Smooth muscle cell (in vitro differentiated cells): ENCODE results near the gene VILL. TPM values are rescaled to one million over a fixed set of nuclear protein-coding genes. Genes with fewer than 3 reads are reported as not detected.
"Not testable (repeated sequence)": the region's sequence is repeated elsewhere in the genome, so short reads cannot be mapped to it uniquely, and the experiment has no call there.

ENCODE experiments used
- DNase-seq: peaks from one replicate; lab custom pipeline; 2025; ENCODE audit not compliant: unreplicated experiment; lab: John Stamatoyannopoulos, UW
- H2AFZ ChIP-seq: fragments of 200-600 bp; sonication (generic); 2 replicates; pipeline ENCODE4 v1.6.0; 2016; ENCODE audit warnings: antibody characterized with exemption, low read depth, mild to moderate bottlenecking
- H3F3A ChIP-seq: fragments of 200-600 bp; sonication (generic); 2 replicates; pipeline ENCODE4 v1.6.0; 2017; ENCODE audit warnings: antibody characterized with exemption, low read depth
- H3K27ac ChIP-seq: fragments of 200-600 bp; sonication (generic); 2 replicates; pipeline ENCODE4 v1.5.1; 2016; ENCODE audit warnings: low read depth, mild to moderate bottlenecking
- H3K27me3 ChIP-seq: fragments of 200-600 bp; sonication (generic); 2 replicates; pipeline ENCODE4 v1.6.1; 2016; ENCODE audit warnings: low read depth, mild to moderate bottlenecking
- H3K36me3 ChIP-seq: fragments of 200-600 bp; sonication (generic); 2 replicates; pipeline ENCODE4 v1.5.1; 2016; ENCODE audit warnings: low read depth
- H3K4me1 ChIP-seq: fragments of 200-600 bp; sonication (generic); 2 replicates; pipeline ENCODE4 v1.5.1; 2016; ENCODE audit warnings: low read depth
- H3K4me2 ChIP-seq: fragments of 200-600 bp; sonication (generic); 2 replicates; pipeline ENCODE4 v1.6.0; 2016; ENCODE audit warnings: mild to moderate bottlenecking
- H3K4me3 ChIP-seq: fragments of 200-600 bp; sonication (generic); 2 replicates; pipeline ENCODE4 v1.5.1; 2016; ENCODE audit warnings: mild to moderate bottlenecking
- H3K79me2 ChIP-seq: fragments of 200-600 bp; sonication (generic); 2 replicates; pipeline ENCODE4 v1.6.0; 2016; ENCODE audit warnings: low read depth, mild to moderate bottlenecking
- H3K9ac ChIP-seq: fragments of 200-600 bp; sonication (generic); 2 replicates; pipeline ENCODE4 v1.6.0; 2016; ENCODE audit warnings: low read depth
- H3K9me3 ChIP-seq: fragments of 200-600 bp; sonication (generic); replicated peaks from 2 replicates; pipeline ENCODE4 v1.5.1; 2016; ENCODE audit warnings: low read depth
- H4K20me1 ChIP-seq: fragments of 200-600 bp; sonication (generic); 2 replicates; pipeline ENCODE4 v1.6.0; 2016; ENCODE audit warnings: low read depth
- CTCF ChIP-seq: fragments of 200-600 bp; sonication (generic); IDR thresholded peaks from 2 replicates; pipeline ENCODE4 v1.5.1; 2017; ENCODE audit warnings: borderline replicate concordance, mild to moderate bottlenecking, antibody characterized with exemption; ENCODE audit not compliant: insufficient read depth, poor library complexity, severe bottlenecking
- WGBS: methylation state at CpG from one replicate; pipeline ENCODE4 v1.1.7; 2016; ENCODE audit warnings: low lambda C conversion rate; 5-methylcytosine and 5-hydroxymethylcytosine counted together
- polyA plus RNA-seq: library from polyadenylated mRNA; unstranded; fragments of >200 nt; fragmentation: Nextera tagmentation; extraction: Ambion mirVana; gene quantifications from 2 replicates; pipeline ENCODE4 v1.2.1, GENCODE V29; 2016
- total RNA-seq: library from RNA; depleted of rRNA; stranded (reverse); fragments of >200 nt; gene quantifications from 2 replicates; pipeline ENCODE4 v1.2.3, GENCODE V29; 2014

The VILL gene
- total and polyA plus RNA-seq, 2 experiments from 2014 or later: 2.3 to 3.4 TPM

- H3K9ac ChIP-seq: no peak overlapping the region
- 86% methylated on average over 7 of the region's 7 CpGs for WGBS
- H3K36me3 ChIP-seq: no peaks in the 10 kb centered on the region
- no peaks in the 10 kb centered on the region for H3K27me3 ChIP-seq
- H4K20me1 ChIP-seq: no peaks in the 10 kb centered on the region
- DNase-seq: no peak
- H3K79me2 ChIP-seq: no peaks in the 10 kb centered on the region
- H3K27ac ChIP-seq: no peak overlapping the region
- H3K4me2 ChIP-seq: no peak overlapping the region
- no peak overlapping the region for H2AFZ ChIP-seq
- no peaks in the 10 kb centered on the region for H3K9me3 ChIP-seq
- H3K4me3 ChIP-seq: no peak overlapping the region
- no peaks in the 10 kb centered on the region for H3K4me1 ChIP-seq
- H3F3A ChIP-seq: no peaks in the 10 kb centered on the region
- TF ChIP-seq CTCF: no peak
Measured at GRCh38 chr3:37987751-37988179, 2.8 kb upstream of the VILL start.

GRCh38 chr3:37988376-37988775, 2.2 kb upstream of the VILL start:
- H3F3A ChIP-seq, H3K4me3 ChIP-seq, H3K36me3 ChIP-seq, H3K4me1 ChIP-seq, H3K27ac ChIP-seq, H3K9me3 ChIP-seq, H3K79me2 ChIP-seq, H4K20me1 ChIP-seq, H3K9ac ChIP-seq, DNase-seq, H3K4me2 ChIP-seq, H2AFZ ChIP-seq, H3K27me3 ChIP-seq: not testable (repeated sequence)
- WGBS: 99% methylated on average over 10 of the region's 10 CpGs

- H3K27me3 ChIP-seq: no peaks in the 10 kb centered on the region
- DNase-seq: no peak
- peaks cover 6% of the 10 kb centered on the region for H3F3A ChIP-seq
- no peaks in the 10 kb centered on the region for H3K79me2 ChIP-seq
- no peak overlapping the region for H3K4me3 ChIP-seq
- H3K4me1 ChIP-seq: peaks cover 4% of the 10 kb centered on the region
- TF ChIP-seq CTCF: no peak
- no peaks in the 10 kb centered on the region for H3K9me3 ChIP-seq
- no peak overlapping the region for H3K9ac ChIP-seq
- no peak overlapping the region for H3K4me2 ChIP-seq
- H2AFZ ChIP-seq: no peak overlapping the region
- H3K27ac ChIP-seq: no peak overlapping the region
- no peaks in the 10 kb centered on the region for H3K36me3 ChIP-seq
- H4K20me1 ChIP-seq: no peaks in the 10 kb centered on the region
- WGBS: 91% methylated on average over 15 of the region's 15 CpGs
Measured at GRCh38 chr3:37988931-37989525, 1.6 kb upstream of the VILL start.

- H3K27me3 ChIP-seq: no peaks in the 10 kb centered on the region
- H3K9me3 ChIP-seq: no peaks in the 10 kb centered on the region
- H3K36me3 ChIP-seq: no peaks in the 10 kb centered on the region
- no peak overlapping the region for H3K9ac ChIP-seq
- no peak overlapping the region for H3K4me3 ChIP-seq
- no peaks in the 10 kb centered on the region for H4K20me1 ChIP-seq
- H2AFZ ChIP-seq: no peak overlapping the region
- TF ChIP-seq CTCF: no peak
- H3F3A ChIP-seq: peaks cover 6% of the 10 kb centered on the region
- no peak for DNase-seq
- 97% methylated on average over 7 of the region's 7 CpGs for WGBS
- peaks cover 4% of the 10 kb centered on the region for H3K4me1 ChIP-seq
- H3K4me2 ChIP-seq: no peak overlapping the region
- no peak overlapping the region for H3K27ac ChIP-seq
- H3K79me2 ChIP-seq: no peaks in the 10 kb centered on the region
Measured at GRCh38 chr3:37989821-37990480, 635 bp upstream of the VILL start.
